ENCODE data around the gene MATCAP1. TPM values are rescaled to one million over a fixed set of nuclear protein-coding genes. Genes with fewer than 3 reads are reported as not detected.

MATCAP1 gene
- total and polyA plus RNA-seq, 2 donors (not counting 1 experiment from before 2014, with no cell fraction given): 6.2 to 8.9 TPM

GRCh38 chr16:67144943-67145342 lies 38.8 kb downstream of the MATCAP1 start:
- H3K9me3 Mint-ChIP-seq (ENCODE audit: insufficient read depth): no peaks in the 10 kb centered on the region

GRCh38 chr16:67142342-67142741 lies 41.4 kb downstream of the MATCAP1 start:
- CTCF ChIA-PET: interaction anchor here (1.6 kb wide), 2 partner anchors 13 to 41 kb away, joined by 5 to 6 read pairs; no protein-coding TSS in a partner anchor
- no peak overlapping the region for H3K4me3 ChIP-seq (ENCODE audit: control extremely low read depth in 1 of 5, extremely low read depth in 1 of 5, insufficient read depth in 1 of 5, low read depth in 2 of 5, low read length in 4 of 5)
- H3K79me2 ChIP-seq (ENCODE audit: control insufficient read depth, insufficient read depth, low read length): no peaks in the 10 kb centered on the region
- no peaks in the 10 kb centered on the region for H4K20me1 ChIP-seq (ENCODE audit: control insufficient read depth, insufficient read depth, low read length, poor library complexity, severe bottlenecking)
- POLR2A ChIA-PET: no interaction called here
- intact Hi-C loops (cut with micrococcal nuclease): no loop called here
- no peak for ATAC-seq (ENCODE audit: low read depth)
- H3K4me3 Mint-ChIP-seq: no peak overlapping the region
- H3K36me3 ChIP-seq (replicated peaks in 1 of 2; ENCODE audit: control extremely low read depth in 1 of 2, control insufficient read depth in 1 of 2, extremely low read depth in 1 of 2, insufficient read depth in 2 of 2, low read length in 1 of 2): peaks cover 2 to 80% of the 10 kb centered on the region in 2 experiments
- H3K27ac ChIP-seq (ENCODE audit: low read length in 2 of 2): no peak overlapping the region
- no peak overlapping the region for H2AFZ ChIP-seq (ENCODE audit: insufficient read depth, low read depth, low read length, poor library complexity, severe bottlenecking)
- WGBS (ENCODE audit: insufficient coverage): 99% methylated on average over 9 of the region's 9 CpGs
- TF ChIP-seq EZH2 (IDR thresholded peaks at IDR 0.05; ENCODE audit: borderline replicate concordance, insufficient read depth, low read depth, low read length, poor library complexity, severe bottlenecking) (no peak), CTCF (IDR thresholded peaks at IDR 0.05) (no peak)
- no peak for DNase-seq
- no peak overlapping the region for H3K9ac ChIP-seq (ENCODE audit: low read length)
- H3K4me1 Mint-ChIP-seq: no peaks in the 10 kb centered on the region
- no peaks in the 10 kb centered on the region for H3K27me3 Mint-ChIP-seq
- H3K9me3 Mint-ChIP-seq (ENCODE audit: insufficient read depth): no peaks in the 10 kb centered on the region
- no peaks in the 10 kb centered on the region for H3K9me3 ChIP-seq (ENCODE audit: control extremely low read depth in 1 of 3, control insufficient read depth in 2 of 3, insufficient read depth in 1 of 3, low read length in 2 of 3)
- no peaks in the 10 kb centered on the region for H3K27me3 ChIP-seq (replicated peaks in 1 of 4; ENCODE audit: control extremely low read depth in 1 of 4, control insufficient read depth in 3 of 4, insufficient read depth in 4 of 4, low read length in 3 of 4)
- H3K27ac Mint-ChIP-seq: no peak overlapping the region
- H3K4me2 ChIP-seq (replicated peaks; ENCODE audit: low read depth, low read length, poor library complexity, severe bottlenecking): no peak overlapping the region
- H3K4me1 ChIP-seq (ENCODE audit: control insufficient read depth in 2 of 2, insufficient read depth in 2 of 2, low read length in 2 of 2): no peaks in the 10 kb centered on the region

More at GRCh38 chr16:67144943-67145342, 38.8 kb downstream of the MATCAP1 start:
- Mint-ChIP-seq H3K4me3 (no peak overlapping the region), H3K27ac (no peak overlapping the region), H3K27me3 (peaks cover 16% of the 10 kb centered on the region), H3K4me1 (peaks cover 5% of the 10 kb centered on the region)
- no peaks in the 10 kb centered on the region for H4K20me1 ChIP-seq (ENCODE audit: control insufficient read depth, insufficient read depth, low read length, poor library complexity, severe bottlenecking)
- no peak overlapping the region for H3K4me3 ChIP-seq (ENCODE audit: control extremely low read depth in 1 of 5, extremely low read depth in 1 of 5, insufficient read depth in 1 of 5, low read depth in 2 of 5, low read length in 4 of 5)
- peaks cover 0 to 1% of the 10 kb centered on the region in 2 donors for H3K4me1 ChIP-seq (ENCODE audit: control insufficient read depth in 2 of 2, insufficient read depth in 2 of 2, low read length in 2 of 2)
- ATAC-seq (ENCODE audit: low read depth) (no peak), DNase-seq (no peak)
- intact Hi-C loops (cut with micrococcal nuclease): no loop called here
- H2AFZ ChIP-seq (ENCODE audit: insufficient read depth, low read depth, low read length, poor library complexity, severe bottlenecking): no peak overlapping the region
- H3K9ac ChIP-seq (ENCODE audit: low read length): no peak overlapping the region
- 94% methylated on average over 1 of the region's 2 CpGs for WGBS (ENCODE audit: insufficient coverage)
- H3K36me3 ChIP-seq (replicated peaks in 1 of 2; ENCODE audit: control extremely low read depth in 1 of 2, control insufficient read depth in 1 of 2, extremely low read depth in 1 of 2, insufficient read depth in 2 of 2, low read length in 1 of 2): peaks cover 2 to 75% of the 10 kb centered on the region in 2 experiments
- no peaks in the 10 kb centered on the region for H3K79me2 ChIP-seq (ENCODE audit: control insufficient read depth, insufficient read depth, low read length)
- H3K4me2 ChIP-seq (replicated peaks; ENCODE audit: low read depth, low read length, poor library complexity, severe bottlenecking): no peak overlapping the region
- peaks cover 0 to 12% (median 3%) of the 10 kb centered on the region in 4 experiments for H3K27me3 ChIP-seq (replicated peaks in 1 of 4; ENCODE audit: control extremely low read depth in 1 of 4, control insufficient read depth in 3 of 4, insufficient read depth in 4 of 4, low read length in 3 of 4)
- peaks cover 0 to 14% (median 0%) of the 10 kb centered on the region in 3 donors for H3K9me3 ChIP-seq (ENCODE audit: control extremely low read depth in 1 of 3, control insufficient read depth in 2 of 3, insufficient read depth in 1 of 3, low read length in 2 of 3)
- no peak for TF ChIP-seq EZH2 (IDR thresholded peaks at IDR 0.05; ENCODE audit: borderline replicate concordance, insufficient read depth, low read depth, low read length, poor library complexity, severe bottlenecking)
- TF ChIP-seq CTCF (IDR thresholded peaks at IDR 0.05): no peak
- ChIA-PET POLR2A (interaction anchor here (1.0 kb wide), 1 partner anchor 9 kb away, joined by 9 read pairs; no protein-coding TSS in a partner anchor), CTCF (interaction anchor here (1.6 kb wide), 1 partner anchor 10 kb away, joined by 7 read pairs; no protein-coding TSS in a partner anchor)
- H3K27ac ChIP-seq (ENCODE audit: low read length in 2 of 2): no peak overlapping the region

Data from B cell (primary cell).